HG02588 (cell line): Measurements from ENCODE around the gene ROR2.

ENCODE experiments used
- ATAC-seq: cut with Tn5 transposase; IDR thresholded peaks from one replicate; pipeline ENCODE4 v1.9.1; 2021; ENCODE audit warnings: mild to moderate bottlenecking, moderate library complexity; ENCODE audit not compliant: unreplicated experiment

Gene ROR2

GRCh38 chr9:91603932-91604331 lies 346.1 kb downstream of the ROR2 start:
- ATAC-seq = no peak

DNA sequence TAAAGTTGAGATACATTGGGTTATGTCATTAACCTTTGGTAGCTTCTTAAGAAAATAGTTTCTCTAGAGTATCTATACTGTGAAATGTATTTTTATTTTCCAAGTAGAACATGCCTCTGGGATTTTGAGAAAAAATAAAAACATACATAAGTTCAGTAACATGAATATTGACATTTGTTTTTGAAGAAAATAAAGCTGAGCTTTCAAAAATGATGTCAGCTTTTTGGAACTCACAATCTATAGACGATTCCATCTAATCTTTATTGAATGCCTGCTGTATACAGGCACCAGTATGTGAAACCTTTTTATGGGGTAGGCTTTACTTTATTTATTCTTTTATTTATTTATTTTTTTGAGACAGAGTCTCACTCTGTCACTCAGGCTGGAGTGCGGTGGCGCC lies 350.5 kb downstream of the ROR2 start:
- ATAC-seq = no peak

DNA sequence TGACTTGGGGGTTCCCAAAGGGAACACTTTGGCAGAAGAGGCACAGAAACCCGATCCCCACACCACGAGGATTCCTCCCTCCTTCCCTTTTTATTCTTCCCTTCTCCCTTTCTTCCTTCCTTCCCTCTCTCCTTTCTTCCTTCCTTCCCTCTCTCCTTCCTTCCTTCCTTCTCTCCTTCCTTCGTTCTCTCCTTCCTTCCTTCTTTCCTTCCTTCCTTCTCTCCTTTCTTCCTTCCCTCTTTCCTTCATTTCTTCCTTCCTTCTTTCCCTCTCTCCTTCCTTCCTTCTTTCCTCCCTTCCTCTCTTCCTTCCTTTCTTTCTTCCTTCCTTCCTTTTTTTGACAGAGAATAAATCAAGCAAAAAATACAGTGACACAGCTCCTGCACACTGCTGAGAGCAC lies 358.4 kb downstream of the ROR2 start:
- no peak for ATAC-seq

GRCh38 chr9:91589101-91589553 lies 360.9 kb downstream of the ROR2 start:
- ATAC-seq = no peak

- ATAC-seq = no peak
Observed at GRCh38 chr9:91586282-91586681, 363.7 kb downstream of the ROR2 start.

DNA sequence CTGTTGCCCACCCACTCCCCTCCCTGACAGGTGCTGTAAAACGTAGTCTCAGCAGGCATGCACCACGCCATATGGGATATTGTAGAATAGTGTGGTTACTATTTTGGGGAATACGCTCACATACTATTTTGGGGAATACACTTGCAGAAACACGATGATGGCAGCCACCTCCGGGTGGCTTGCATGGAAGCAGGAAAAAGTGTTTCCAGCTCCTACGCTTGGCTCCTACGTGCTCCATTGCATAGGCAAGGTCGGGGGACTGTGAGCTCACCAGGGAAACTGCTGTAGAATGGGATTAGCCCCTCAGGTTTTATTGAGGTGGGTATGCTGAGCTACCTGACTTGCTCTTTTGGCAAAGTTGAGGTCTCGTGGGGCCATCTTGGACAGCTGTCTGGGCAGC lies 366.1 kb downstream of the ROR2 start:
- no peak for ATAC-seq

GRCh38 chr9:91583161-91583875 lies 366.7 kb downstream of the ROR2 start:
- ATAC-seq = no peak

DNA sequence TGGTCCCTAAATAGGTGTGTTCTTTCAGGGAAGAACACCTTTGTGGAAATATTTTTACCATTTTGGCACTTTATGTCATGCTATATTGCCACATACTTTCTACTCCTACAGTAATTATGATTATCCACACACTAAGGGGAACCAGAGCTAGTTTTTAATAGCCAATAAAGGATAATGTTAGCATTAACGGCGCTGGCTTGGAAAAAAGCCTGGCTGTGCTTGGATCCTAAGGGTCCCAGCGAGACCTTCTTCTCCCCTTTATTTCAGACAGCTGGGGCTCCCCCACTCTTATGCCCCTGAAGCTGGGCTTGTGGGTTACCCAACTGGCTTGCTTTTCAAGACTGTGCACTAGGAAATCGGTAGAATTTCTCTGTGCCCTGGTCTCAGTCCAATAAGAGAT lies 367.8 kb downstream of the ROR2 start:
- ATAC-seq = no peak

DNA sequence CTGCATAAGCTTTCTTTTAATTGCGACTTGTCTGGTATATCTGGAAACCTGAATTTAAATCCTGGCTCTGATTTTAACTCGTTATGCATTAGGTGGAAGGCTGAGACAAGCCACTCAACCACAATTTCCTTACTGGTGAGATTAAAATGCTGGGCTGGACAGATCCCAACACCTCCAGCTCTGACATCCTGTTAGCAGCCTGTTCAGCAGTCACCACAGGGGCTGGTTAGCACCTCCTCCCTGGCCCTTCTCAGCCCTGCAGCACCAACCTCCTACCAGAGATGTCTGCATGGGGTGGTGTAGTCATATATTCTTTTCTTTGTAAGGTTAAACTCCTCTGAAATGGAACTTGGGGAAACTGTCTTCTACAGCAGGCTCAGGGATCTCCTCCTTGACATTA lies 369.9 kb downstream of the ROR2 start:
- ATAC-seq = no peak

DNA sequence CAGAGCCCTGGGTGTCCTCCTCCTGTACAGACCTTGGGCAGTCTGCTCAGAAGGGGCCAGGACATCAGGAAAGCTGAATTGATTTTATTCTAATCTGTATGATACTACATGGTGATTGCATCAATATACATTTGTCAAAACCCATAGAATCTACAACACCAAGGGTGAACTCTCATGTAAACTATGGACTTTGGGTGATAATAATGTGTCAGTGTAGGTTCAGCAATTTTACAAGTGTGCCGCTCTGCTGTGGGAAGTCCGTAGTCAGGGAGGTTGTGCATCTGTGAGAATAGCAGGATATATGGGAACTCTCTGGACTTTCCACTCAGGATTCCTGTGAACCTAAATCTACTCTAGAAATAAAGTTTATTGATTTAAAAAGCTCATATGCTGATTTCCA lies 371.1 kb downstream of the ROR2 start:
- ATAC-seq = no peak

DNA sequence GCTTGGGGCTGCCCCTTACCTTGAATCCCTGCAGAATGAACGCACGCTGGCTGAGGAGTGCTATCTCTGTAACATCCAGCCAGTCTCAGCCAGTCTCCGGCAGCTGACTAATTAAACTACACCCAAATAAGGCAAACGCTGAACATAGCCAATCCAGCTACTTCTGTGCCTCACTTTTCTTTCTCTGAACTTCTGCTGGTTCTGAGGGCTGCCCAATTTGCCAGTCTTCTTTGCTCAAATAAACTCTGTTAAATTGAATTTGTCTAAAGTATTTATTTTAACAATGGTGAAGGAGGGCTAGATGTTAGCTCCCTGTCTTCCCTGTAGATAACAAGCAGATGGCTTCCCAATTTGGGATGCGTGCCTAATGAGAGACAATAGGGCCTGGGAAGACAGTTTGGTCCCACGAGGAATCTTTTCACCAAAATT lies 372.4 kb downstream of the ROR2 start:
- ATAC-seq = no peak

GRCh38 chr9:91572811-91573210 lies 377.2 kb downstream of the ROR2 start:
- no peak for ATAC-seq

- ATAC-seq = no peak
Observed at GRCh38 chr9:91572044-91572443, 378.0 kb downstream of the ROR2 start.

GRCh38 chr9:91571036-91571435 lies 379.0 kb downstream of the ROR2 start:
- no peak for ATAC-seq

DNA sequence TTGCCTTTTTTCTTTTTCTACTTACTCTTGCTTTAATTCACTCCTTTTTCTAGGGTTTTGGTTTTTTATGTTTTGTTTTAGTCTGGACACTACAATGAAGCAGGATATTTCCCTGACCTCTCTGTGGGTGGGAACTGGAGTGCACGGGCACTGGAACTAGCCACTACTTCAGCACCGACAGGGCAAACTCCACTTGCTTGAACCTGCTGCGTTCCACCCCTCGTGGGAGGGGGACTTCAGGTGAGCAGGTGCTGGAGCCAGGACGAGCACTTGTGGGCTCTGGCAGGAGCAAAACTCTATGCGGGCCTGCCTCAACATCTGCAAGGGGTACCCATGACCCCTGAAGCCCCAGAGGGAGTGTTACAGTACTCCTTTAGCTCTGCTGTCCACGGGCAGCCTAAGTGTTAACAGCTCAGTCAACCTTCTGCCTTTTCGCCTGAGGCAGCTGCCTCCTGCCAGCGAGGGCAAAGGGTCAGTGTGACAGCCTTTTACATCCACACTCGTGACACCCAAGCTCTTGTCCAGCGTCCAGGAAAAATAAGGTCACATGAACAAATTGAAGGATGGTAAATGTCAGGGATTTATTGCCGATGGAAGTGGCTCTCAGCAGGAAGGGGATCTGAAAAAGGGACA lies 382.3 kb downstream of the ROR2 start:
- no peak for ATAC-seq

DNA sequence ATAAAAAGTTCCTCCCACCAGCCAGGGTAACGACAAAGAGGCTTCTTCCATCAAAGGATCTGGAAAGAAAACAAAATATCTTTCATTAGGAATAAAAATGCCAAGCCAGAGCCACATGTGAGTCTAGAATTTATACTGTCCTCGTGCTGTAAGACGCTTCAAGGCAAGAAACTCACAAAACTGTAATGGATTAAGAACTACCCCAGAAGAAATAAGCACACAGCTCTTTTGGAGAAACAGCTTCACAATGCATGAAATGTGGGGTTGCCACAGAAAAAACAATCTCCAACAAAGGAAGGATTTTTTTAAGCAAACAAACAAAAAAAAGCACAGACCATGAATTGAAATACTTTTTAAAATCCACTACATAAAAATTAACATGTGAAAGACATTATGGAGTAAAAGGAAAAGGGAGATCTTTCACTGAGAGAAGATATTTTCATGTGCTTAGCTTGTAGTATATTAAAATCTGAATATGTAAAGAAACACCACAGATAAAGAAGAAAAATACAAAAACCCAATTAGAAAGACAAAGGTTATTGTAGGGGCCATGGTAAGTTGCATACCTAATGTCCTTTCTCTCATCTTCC lies 385.9 kb downstream of the ROR2 start:
- ATAC-seq = no peak

DNA sequence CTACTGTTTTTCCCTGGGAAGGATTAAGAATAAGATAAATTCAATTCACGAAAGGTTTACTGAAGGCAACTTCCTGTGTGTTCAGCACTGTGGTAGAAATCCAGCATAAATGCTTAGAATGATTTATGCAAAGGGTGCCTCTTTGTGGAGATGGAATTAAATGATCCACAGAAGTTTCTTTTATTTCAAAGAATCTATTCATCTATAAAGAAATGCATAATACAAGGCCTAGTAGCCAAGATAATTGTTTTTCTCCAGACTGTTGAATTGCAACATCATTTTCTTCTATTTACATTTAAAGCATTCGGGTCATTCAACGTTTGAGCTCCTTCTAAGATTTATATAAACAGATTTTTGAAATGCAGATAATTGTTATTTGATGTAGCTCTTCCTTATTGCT lies 387.6 kb downstream of the ROR2 start:
- no peak for ATAC-seq

- no peak for ATAC-seq
Observed at GRCh38 chr9:91560301-91560700, 389.7 kb downstream of the ROR2 start.

DNA sequence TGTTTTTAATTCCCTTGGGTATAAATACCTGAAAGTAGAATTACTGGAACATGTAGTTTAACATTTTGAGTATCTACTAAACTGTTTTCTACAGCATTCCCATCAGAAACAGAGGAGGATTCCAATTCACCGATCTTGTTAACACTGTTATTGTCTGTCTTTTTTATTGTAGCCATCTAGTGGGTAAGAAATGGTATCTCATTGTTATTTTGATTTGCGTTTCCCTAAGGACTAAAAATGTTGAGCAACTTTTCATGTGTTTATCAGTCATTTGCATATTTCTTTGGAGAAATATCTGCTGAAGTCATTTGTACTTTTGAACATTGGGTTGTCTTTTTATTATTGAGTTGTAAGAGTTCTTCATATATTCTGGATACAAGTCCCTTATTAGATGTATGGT lies 391.1 kb downstream of the ROR2 start:
- no peak for ATAC-seq

- no peak for ATAC-seq
Observed at GRCh38 chr9:91558395-91558794, 391.6 kb downstream of the ROR2 start.

DNA sequence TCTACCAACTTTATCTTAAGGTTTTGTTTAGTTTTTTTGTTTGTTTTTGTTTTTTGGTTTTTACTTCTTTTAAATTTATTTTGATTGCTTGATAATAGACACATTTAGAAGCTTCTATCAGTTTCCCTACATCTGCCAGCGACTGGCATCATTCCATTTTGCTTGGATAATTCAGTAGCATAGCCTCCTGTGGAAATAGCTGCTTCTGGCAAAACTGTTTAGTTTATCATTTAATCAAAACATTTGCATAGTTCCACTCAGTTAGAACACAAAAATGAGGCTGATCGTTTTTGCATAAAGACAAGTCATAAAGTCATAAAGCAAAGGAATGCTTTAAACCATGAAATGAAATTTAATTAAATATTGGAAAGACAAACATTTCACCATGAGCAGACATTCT lies 392.7 kb downstream of the ROR2 start:
- no peak for ATAC-seq

GRCh38 chr9:91555132-91555531 lies 394.9 kb downstream of the ROR2 start:
- ATAC-seq = no peak
